Hippocampal formation (tissue), 2 donors: ENCODE measurements around the gene SPAG8.

Experiments used
- DNase-seq, 2 donors: peaks; one replicate each; lab custom pipeline; 2025; lab: John Stamatoyannopoulos, UW

The SPAG8 gene

DNA sequence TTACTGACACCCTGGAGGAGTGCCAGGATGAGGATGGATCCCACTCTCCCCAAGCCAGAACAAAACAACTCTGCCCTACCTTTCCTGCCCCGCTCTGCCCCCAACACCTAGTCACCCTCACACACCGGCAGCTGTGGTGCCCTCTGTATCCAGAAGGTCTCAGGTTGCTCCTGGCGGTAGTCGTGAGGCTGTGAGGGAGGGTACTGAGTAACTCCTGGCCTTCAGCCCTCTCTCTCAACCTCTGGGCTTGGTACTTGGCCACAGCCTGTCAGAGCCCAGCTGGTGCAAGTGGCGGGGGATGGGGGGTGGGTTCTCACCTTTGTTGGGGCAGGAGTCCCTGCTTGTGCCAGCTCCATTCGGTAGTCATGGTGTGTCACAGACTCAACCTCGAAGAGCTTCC lies 1.9 kb downstream of the SPAG8 start:
- DNase-seq, result no peak

DNA sequence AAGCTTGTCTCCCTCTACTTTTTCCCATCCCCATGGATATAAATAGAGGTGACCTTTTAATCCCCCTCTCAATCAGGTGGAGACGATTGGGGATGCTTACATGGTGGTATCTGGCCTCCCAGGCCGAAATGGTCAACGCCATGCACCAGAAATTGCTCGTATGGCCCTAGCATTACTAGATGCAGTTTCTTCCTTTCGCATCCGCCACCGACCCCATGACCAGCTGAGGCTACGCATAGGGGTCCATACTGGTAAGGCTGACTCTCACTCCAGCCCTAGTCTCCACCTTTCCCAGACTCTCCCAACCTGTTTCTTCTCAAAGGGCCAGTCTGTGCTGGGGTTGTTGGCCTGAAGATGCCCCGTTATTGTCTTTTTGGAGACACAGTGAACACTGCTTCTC lies 3.6 kb downstream of the SPAG8 start:
- DNase-seq, result no peak

DNA sequence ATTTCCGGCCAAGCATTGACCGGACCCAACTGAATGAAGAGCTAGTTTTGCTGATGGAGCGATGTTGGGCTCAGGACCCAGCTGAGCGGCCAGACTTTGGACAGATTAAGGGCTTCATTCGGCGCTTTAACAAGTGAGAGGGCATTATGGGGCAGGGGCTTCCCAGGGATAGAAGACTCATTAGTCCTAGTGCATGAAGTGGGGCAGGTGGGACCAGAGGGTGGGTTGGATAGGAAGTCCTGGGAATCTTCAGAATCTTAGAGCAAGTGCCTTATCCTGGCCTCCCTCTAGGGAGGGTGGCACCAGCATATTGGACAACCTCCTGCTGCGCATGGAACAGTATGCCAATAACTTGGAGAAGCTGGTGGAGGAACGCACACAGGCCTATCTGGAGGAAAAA lies 6.0 kb downstream of the SPAG8 start:
- DNase-seq, result no peak

DNA sequence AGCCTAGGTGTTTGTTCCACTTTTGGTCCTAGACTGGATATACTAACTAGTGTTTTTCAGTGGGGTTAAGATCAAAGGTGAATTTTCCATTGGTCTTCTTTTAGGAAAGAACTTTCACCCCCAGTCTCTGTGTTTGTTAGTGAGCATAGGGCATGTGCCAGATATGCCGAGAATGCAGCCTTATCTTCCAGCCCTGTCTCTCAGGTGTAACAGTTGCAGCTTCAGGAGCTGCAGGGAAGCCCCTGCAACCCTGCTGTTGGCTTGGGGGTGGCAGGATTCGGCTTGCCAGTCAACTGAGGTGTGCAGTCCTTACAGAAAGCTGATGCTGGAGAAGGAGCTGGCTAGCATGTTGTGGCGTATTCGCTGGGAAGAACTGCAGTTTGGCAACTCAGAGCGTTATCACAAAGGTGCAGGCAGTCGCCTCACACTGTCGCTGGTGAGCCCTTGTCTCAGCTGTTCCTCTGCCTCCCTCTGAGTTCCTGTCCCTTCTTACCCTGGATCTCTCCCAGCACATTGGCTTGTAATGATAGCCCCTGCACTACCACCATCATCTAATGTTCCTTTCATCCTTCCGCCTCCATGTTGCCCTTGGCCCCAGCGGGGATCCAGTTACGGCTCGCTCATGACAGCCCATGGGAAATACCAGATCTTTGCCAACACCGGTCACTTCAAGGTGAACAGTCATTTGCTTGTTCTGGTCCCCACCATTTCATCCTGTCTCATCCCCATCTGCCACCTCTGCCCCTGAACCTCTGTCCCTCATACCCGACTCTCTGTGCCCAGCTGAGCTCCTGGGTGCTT lies 10.5 kb downstream of the SPAG8 start:
- no peak for DNase-seq

DNA sequence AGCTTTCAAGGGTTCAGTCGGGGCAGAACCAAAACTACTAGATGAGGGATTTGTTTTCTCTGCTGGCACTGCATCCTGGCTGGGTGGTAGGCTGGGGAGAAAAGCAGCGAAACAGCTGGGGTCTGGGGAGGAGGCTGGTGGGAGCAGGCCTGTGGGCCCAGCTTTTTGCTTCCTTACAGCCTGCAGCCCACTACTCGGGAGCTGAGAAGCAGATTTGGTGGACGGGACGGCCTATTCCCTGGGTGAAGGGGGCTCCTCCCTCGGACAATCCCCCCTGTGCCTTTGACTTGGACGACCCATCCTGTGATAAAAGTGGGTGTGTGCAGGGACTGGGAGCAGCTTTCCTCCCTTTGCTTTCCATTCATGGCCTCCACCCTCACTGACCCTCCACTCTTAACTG lies 11.5 kb downstream of the SPAG8 start:
- no peak for DNase-seq

DNA sequence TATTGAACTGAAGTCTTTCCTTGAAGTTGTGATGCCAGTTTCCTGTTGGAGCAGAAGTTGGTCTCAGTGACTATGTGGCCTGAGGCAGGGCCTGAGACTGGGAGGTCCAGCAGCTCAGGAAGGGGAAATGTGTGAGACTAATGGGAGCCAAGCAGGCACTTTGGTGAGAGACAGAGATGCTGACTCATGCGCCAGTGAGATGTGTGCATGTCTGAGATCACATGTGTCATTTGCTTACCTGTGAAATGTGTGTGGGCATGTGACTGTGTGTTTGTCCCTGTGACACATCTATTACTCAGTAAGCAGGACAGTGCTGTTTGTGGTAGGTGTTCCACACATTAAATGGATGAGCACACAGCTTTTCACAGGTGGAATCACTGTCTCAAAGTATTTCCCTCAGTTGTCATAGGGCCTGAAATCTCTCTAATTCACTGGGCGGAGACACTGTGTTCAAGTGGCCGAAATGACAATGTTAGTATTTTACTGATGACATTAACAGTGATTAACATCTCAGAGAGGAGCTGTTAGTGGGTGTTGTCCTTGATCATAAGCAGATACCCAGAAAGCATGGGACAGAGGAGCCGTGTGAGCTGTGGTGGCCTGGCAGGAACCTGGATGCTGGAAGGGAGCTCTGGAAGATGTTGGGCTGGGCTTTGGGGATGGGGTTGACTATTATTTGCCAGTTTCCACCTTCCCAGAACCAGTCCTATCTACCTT lies 13.2 kb downstream of the SPAG8 start:
- no peak for DNase-seq

DNA sequence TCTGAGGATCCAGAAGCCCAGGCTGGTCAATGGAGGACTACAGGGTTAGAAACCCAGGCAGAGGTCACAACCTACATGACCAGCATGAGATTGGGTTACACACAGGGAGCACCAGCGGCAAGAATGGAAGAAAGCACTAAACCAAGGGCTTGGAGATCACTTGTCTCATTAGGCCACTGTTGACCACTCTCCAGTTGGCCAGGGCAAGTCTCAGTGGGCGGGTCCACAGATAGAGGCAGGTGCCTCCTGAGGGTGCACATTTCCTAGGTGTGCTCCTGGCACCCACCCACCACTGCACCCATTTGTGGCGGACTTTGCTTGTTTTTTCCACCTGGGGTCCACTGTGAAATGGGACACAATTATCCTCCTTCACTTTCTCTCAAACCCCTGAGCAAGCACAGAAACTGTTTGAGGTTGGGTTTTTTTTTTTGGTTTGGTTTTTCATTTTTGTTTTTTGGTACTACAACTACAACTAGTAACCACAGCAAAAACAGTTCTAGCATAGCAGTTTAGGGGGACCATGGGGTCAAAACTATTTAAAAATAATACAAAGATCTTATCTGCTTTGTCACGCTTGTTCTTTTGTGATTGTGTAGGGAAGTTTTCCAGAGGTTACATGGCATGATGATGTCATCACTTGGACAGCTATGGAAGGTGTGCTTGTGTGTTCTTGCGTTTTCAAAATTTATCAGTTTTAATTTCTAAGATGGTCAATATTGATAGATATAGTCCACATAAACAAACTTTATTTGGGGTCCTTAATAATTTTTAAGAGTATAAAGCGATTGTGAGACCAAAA lies 14.6 kb downstream of the SPAG8 start:
- DNase-seq, result no peak

DNA sequence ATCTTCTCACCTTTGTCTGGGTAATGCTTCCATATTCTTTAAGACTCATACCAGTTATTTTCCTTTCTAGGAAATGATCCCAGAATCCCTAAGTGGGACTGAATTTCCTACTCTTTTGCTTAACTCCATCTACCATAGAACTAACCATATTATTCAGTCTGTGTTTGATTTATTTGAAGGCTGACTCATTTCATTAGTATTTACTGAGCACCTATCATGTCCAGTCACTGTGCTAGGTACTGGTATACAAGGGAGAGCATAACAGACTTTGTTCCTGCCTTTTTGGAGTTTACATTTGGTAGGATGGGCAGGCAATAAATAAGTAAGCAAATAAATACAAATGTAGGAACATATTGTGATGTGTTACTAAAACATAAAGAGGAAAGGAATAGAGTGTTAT lies 16.4 kb downstream of the SPAG8 start:
- DNase-seq, result no peak

DNA sequence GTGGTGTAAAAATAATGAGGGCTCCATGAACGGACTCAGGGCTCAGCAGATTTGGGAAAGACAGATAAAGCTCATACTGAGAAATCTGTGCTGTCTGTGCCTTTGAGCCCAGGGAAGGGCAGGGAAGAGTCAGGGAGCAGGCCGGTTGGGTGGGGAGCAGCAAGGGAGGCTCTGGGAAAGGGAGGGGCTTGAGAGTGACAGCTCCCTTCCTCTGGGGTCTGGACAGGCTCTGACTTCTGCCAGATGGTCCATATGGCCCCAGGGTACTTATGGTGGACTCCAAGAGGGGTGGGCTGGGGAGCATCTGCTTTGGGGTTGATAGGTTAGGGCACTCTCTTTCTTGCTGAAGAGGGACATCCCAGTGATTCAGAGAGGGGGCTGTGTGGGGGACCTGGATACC lies 18.6 kb downstream of the SPAG8 start:
- no peak for DNase-seq

DNA sequence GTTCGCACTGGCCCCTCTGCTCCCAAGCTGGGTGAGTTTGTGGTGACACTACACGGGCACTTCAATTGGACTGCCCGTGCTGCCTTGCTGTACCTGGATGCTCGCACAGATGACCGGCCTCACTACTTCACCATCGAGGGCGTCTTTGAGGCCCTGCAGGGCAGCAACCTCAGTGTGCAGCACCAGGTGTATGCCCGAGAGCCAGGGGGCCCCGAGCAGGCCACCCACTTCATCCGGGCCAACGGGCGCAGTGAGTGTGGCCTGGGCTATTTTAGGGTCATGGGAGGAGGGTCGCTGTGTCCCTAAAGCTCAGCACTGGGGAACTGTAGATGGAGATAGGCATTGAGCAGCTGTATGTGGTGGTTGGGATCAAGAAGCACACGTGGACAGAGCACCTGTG lies 19.2 kb downstream of the SPAG8 start:
- no peak for DNase-seq

DNA sequence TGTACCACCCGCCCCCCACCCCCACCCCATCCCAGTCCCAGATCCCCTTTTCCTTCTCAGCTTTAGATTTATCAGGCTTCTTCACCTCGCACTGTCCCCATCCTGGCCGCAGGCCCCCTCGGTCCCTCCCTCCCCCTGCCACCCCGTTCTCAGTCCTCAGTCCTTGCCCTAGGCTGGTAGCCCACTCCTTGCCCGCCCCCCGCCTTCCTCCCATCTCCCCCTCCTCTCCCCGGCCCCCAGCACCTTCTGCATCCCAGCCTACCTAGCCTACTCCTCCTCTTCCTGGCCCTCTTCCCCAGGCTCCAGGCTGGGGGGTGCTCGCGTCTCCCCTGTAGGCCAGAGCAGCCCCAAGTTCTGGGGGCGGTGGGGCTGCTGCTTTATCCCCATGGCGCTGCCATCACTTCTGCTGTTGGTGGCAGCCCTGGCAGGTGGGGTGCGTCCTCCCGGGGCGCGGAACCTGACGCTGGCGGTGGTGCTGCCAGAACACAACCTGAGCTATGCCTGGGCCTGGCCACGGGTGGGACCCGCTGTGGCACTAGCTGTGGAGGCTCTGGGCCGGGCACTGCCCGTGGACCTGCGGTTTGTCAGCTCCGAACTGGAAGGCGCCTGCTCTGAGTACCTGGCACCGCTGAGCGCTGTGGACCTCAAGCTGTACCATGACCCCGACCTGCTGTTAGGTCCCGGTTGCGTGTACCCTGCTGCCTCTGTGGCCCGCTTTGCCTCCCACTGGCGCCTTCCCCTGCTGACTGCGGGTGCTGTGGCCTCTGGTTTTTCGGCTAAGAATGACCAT lies 19.8 kb downstream of the SPAG8 start:
- DNase-seq, result no peak

DNA sequence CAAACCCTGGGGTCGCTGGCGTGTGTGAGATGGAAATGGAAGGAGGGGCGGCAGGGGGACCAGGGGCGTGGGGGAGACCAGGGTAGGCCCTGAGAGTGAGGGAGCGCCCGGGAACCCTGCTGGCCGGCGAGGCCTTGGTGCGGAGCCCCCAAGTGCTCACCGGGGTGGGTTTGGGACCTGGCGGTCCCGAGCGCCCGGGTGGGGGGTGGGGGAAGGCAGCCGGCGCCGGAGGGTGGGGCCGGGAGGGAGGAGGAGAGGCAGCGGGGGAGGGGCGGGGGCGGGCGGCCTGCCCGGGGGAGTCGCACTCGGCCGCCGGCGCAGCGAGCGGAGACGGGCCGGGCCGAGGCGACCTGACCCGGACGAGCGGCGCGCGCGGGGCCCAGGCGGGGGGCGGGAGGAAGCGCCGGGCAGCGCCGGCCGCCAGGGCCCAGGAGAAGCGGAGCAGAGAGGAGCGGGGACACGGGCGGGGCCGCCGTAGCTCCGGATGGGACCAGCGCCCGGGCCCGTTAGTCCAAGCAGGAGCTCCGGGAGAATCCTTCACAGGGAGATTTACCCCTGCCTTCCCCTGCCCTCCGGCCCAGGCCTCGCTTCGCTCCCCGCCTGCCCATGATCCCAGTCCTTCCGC lies 20.7 kb downstream of the SPAG8 start, which contains the start of gene NPR2:
Gene NPR2, plus strand, starts transcription at position 295 of the 625 bp plus-strand sequence. CDS start 818 bp downstream, outside the sequence.
- peak in 1 of 2 donors; percentile 7 for DNase-seq

DNA sequence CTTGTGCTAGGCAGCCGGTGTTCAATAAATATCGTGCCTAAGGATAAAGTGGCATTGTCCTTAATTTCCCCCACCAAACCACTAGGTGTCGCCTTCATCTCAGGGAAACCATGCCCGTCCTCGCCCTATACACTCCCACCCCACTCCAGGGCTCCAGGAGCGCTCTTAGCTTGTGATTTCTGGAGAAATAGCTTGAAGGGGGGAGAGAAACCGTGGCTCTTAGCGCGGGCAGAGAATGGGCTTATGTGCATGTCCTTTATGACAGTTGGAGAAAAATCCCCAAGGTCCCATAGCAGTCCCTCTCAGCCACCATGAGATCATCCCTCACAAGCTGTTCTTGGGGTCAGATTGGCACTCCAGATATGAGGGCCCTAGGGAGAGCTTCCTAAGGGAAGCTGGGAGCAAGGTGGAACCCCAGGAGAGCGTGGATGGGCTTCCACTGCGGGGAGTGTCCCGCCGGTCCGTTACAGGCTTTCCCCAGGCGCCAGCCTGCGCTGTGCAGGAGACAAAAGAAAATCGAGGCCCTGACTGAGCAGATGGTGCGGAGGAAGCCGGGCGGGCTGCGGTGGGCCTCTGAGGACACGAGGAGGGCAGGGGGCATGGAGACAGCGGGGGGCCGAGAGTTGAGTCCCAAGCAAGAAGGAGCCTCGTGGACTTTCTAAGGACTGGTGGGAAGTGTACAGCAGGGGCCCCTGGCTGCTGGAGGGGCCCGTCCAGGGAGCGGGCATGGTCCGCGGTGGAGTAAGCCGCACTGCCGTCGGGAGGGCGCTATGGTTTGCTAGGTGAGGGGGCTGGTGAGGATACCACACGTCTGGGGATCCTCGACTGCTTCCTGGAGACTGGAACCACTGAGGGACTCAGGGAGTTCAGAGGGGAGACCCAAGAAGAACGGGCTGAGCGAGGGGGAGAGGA lies 21.4 kb downstream of the SPAG8 start:
- DNase-seq, result peak; percentile 48 to 78

DNA sequence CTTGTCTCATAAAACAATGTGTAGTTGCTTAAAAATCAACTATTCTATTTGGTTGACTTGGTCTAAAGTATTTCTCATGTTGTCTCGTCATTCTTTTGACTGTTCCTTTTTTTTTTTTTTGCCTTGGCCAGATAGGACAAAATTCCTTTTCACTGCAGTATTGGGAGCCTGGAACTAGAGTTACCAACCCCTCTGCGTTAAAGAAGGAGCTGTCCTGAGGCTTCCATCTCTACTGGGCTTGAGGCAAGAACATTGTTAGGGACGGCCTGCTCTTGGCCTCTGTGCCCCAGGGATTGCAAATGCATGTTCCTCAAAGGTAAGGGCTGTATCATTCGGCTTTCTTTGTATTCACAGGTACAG lies 22.1 kb downstream of the SPAG8 start:
- no peak for DNase-seq

DNA sequence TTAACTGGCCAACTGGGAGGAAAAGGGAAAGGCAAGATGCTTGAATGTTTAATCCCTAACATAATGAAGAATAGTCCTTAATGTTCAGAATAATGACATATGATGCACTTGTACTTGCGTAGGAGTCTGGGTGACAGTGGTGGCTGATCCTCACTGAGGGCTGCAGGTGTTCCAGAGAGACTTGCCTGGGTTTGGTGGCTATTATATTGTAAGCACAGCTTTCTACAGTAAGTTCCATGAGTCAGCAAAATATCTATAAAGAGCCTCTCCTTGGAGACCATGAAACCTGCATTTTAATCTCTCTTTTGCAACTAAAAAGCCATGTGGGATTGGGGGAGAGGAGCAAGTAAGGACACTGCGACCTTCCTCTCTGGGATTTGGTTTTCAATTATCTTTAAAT lies 22.5 kb downstream of the SPAG8 start:
- no peak for DNase-seq

DNA sequence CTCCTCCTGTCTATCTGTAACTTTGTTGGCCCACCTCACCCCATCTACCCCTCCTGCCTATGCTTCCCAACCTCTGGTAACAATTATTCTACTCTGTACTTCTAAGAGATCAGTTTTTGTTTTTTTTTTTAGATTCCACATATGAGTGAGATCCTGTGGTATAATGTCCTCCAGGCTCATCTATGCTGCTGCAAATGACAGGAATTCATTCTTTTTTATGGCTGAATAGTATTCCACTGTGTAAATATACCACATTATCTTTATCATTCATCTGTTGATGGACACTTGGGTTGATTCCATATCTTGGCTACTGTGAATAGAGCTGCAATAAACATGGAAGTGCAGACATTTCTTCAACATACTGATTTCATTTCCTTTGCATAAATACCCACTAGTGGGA lies 28.6 kb downstream of the SPAG8 start:
- DNase-seq, result no peak

DNA sequence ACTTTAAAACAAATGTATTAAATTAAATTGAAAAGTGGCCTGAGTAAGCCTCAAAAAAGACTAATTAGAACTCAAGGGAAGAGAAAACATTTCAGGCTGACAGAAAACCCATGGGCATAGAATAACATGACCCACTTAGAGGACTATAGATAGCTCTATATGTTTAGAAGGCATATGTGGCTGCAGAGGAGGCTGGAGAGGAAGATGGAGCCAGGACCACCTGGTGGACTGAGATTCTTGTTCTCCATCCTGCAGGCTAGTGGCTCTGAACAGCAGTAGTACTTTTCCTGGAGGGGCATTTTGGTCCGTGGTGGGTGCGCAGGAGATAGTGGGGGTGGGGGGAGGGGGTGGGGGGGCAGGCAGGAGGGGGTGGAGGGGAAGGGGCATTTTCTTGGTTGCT lies 31.0 kb downstream of the SPAG8 start:
- DNase-seq, result no peak

DNA sequence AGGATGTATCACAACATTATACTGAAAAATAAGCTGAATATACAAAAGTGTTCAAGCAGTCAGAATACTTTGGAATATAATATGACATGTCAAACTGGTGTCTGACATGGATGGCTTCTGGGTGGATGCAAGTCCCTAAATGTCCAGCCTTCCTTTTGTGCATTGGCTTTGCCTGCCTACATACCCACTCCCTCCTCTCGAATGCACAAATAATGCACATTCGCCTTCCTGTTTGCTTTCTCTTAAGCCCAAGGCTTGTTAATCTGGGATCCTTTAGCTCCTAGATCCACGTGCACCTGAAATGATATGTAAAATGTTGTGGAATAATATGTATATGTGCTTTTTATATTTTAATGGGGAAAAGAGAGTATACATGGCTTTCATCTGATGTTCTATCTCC lies 33.6 kb downstream of the SPAG8 start:
- no peak for DNase-seq

DNA sequence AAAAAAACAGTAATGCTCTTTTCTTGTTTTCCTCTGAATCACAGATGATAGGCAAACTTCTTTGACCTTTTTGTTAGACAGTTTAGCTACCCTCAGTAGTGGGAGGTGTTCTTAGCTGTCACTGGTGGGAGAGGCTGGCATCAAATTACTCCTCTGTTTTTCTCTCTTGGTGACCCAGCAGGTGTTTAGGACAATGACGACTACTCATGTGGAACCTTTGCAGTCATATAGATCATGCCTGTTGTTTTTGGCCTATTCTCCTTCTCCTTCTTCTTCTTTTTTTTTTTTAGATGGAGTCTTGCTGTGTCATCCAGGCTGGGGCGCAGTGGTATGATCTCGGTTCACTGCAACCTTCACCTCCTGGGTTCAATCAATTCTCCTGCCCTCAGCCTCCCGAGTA lies 36.0 kb downstream of the SPAG8 start:
- no peak for DNase-seq

DNA sequence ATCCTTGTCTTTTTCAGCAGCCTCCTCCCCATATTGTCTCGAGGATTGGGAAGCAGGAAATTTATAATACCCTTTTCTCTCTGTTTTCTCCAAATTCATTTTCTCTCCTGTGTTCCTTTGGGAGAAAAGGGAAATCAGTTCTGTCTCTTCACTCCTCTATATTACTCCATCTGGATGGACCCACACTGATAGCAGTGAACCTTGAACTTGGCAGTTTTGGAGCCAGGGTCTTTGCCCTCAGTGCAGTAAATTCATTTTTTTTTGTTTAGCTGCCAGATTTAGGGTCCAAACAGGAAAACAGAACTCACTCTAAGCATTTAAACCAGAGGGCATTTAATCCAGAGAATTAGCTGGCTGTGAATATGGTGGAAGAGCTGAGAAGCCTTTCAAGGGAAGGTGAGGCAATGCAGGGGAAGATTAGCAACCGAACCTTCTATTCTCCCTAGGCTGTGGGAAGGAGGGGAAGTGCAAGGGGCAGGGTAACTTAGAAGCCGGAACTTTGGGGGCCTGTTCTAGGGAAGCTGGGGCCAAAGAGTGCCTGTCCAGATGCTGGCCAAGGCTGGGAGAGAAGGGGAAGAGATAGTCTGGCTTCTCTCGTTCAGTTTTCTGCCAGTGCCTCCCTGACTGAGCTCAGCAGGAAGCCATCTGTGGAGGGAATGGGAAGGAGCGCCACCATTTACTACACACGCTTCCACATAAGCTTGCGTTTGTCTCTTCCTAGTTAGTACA lies 37.0 kb downstream of the SPAG8 start:
- peak; percentile 10 to 25 for DNase-seq
